ENCODE data around the gene ALDH3B2.
"Not testable (repeated sequence)": the region's sequence is repeated elsewhere in the genome, so short reads cannot be mapped to it uniquely, and the experiment has no call there.

The ALDH3B2 gene

DNA sequence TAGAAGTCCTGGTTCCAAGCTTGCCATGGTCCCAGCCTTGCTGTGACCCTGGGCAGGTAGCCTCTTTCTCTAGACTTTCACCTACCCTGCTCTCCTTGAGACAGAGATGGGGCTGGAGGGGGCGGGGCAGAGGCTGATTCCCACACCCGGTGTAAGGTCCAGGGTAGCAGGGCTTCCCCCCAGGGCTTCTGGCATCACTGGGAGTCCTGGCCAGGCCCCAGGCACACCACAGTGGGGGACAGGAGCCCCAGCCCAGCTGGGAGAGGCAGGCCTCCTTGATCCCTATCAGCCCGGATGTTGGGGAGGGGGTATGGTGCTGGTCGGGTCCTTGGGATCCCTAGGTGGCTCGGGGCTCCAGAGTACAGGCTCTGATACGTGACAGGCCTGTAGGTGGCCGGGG, 43.0 kb downstream of the ALDH3B2 start:
- DNase-seq (ENCODE audit: low read depth in 1 of 2, low spot score in 1 of 2) = no peak

DNA sequence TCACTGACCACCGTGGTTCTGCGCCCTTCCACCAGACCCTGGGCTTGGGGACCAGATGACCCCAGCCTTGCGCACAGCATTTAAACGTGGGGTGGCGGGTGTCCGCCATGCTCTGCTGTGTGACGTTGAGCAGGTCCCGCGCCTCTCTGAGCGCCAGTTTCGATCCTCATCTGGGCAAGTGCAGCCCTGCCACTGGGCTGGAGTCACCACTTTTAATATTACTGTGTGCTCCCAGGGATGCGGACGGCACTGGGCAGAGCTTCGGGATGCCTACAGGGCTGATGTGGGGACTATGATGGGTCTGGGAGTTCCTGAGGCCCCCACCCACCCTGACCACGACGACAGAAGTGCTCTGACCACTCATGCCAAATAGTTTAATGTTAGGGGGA, 43.5 kb downstream of the ALDH3B2 start:
- no peak for DNase-seq (ENCODE audit: low read depth in 1 of 2, low spot score in 1 of 2)

DNA sequence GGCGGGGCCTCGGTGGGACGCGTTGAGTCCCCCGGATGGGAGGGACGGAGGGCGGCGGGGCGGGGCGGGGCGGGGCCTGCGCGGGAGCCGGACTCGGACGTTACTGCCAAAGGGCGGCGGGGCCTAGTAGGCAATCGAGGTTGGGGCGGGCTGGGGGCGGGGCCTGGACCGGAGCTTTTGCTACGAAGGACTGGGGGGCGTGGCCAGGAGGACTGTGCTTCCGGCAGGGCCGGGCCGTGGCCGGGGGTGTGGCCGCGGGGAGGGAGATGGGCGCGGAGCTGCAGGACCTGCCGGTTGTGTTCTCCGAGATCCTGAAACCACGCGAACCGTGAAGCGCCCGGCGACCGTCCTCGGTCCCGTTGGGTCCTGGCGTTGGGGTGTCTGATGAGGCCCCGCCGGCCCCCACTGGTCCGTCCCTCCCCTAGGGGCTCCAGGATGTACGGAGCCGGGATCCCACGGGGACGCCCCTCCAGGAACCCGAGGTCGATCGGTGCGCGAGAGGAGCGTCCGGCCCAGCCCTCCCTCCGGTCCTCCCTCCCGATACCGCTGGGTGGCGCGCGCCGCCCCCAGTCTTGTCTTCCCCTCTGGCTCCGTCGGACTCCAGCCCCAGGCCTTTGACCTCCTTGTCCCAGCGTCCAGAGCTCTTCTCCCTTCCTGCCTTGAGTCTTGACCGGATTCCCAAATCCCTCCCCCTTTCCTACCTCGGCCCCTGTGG, 44.0 kb downstream of the ALDH3B2 start:
- peak in 1 of 2 donors; percentile 85 for DNase-seq (ENCODE audit: low read depth in 1 of 2, low spot score in 1 of 2)

DNA sequence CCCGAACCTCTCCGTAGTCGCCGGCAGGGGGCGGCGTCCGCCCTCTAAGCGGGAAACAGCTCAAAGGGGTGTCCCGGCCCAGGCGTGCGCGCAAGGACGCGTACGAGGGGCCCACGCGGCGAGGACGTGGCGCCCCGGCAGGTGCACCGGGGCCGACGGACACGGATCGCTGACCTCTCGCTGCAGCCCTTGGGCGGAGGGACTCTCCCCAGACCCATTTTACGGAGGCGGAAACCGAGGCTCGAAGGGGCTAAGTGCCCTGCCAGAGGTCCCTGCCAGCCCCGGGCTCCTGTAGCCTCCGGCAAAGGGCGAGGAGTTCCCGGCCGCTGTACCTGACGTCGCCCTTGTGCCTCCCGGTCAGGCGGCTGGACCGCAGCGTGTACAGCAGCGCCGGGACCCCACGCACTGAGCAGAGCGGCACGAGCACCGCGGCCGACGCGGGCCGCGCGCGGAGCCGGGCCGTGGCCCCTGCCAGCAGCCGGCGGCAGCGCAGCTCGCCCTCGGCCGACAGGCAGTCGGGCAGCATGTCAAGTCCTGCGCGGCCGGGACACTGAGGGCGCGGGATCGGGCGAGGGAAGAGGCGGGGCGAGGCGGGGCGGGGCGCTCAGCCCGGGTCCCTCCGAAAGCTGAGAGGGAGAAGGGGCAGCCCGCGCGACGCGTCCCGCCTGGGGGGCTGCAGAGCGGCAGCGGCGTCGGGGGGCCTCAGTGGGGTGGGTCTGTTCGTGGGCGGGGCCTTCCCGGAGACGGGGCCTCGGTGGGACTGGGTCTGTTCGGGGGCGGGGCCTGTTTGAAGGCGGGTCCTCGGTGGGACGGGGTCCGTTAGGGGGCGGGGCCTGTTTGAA, 44.8 kb downstream of the ALDH3B2 start, which contains the start of gene NUDT8:
TSS of gene NUDT8 (minus strand) at position 552 of the 842 bp plus-strand sequence. CDS start at position 526, 26 bp downstream.
- peak; percentile 76 to 96 for DNase-seq (ENCODE audit: low read depth in 1 of 2, low spot score in 1 of 2)

DNA sequence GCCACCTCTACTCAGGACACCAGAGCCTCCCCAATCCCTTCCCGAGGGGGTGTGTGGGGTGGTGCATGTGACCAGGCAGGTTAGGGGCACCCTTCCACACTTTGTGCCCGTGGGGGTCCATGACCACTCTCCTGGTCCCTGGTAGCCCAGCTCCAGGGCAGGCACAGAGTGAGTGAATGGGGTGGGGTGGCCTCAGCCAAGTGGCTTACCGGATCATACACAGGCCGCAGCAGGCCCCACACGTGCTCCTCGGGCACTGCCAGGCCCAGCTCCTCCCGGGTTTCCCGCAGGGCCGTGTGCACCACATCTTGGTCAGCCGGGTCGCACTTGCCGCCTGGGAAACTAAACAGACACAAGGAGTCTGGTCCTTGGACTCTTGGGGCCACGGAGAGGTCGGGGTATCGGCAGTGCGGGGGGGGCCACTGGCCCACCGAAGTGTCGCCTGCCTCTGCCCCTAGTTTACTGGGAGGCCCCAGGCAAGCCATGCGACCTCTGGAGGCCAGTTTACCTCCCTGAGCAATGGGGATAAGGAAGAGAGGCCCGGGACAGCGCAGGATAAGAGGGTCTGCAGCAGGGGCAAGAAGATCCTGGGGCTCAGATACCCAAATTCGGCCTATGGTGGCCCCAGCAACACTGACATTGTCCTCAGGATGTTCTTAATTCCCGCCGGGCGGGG, 45.6 kb downstream of the ALDH3B2 start:
- DNase-seq (ENCODE audit: low read depth in 1 of 2, low spot score in 1 of 2) = no peak

DNA sequence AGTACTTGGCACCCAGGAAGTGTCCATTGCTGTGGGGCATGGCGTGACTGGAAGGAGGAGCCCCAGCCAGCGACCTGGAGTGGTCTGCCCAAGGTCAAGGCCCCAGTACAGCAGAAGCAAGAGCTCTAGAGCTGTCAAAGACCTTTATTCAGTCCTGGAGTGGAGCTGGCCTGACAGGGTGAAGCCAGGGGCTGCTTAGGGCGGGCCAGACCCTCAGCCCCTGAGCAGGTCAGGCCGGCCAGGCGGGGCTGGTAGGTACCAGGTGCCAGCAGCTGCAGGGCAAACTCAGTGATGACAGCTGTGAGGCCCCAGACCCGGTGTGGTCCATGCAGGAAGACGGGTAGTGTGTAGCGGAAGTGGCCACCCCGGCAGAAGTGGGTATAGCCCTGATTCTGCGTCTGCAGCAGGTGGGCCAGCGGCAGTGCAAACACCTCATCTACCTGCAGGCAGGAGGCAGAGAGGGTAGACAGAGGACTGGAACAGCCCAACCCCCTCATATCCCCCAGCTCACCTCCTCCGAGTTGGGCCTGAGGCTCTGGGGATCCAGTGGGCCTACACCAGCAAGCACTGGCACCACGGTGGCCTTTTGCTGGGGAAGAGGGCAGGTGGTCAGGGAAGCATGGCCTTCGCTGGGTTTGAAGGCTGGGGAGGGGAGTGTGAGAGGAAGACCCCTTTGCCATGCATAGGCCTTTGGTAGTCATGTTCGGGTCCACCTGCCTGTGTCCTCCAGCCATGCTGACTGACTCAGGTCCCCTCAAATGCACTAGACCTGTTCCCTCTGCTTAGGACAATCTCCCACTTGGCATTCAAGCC, 46.4 kb downstream of the ALDH3B2 start:
- DNase-seq (ENCODE audit: low read depth in 1 of 2, low spot score in 1 of 2) = no peak

DNA sequence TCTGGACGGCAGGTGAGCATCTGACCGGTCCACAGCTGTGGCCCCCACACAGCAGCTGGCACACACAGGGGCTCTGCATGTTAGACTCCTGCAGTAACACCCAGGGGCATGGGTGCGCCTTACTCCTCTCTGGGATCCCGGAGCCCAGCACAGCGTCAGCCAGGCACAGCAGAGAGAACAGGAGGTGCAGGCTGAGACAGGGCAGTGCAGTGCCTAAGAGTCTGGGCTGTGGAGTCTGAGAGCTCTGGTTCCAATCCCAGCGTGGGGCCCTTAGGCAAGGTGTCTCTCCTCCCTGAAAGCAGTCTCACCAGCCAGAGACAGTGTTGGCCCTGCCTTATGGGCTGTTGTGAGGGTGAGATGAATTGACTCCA, 47.0 kb downstream of the ALDH3B2 start:
- no peak for DNase-seq (ENCODE audit: low read depth in 1 of 2, low spot score in 1 of 2)

DNA sequence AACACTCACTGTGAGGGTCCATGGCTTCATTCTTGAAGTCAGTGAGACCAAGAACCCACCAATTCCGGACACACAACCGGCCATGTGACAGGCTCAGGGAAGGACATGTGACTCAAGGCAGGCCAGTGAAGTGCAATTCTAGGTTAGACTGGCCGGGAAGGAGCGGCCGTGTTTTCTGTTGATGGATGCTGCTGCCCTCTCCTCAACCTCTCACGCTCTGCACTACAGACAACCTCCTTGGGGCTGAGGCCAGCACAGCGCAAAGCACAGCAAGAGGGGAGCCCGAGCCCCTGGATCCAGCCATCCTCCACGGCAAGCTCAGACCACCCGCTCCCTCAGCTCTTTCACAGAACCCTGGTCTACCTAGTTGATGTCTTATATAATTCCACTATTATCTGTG, 47.5 kb downstream of the ALDH3B2 start:
- no peak for DNase-seq (ENCODE audit: low read depth in 1 of 2, low spot score in 1 of 2)

DNA sequence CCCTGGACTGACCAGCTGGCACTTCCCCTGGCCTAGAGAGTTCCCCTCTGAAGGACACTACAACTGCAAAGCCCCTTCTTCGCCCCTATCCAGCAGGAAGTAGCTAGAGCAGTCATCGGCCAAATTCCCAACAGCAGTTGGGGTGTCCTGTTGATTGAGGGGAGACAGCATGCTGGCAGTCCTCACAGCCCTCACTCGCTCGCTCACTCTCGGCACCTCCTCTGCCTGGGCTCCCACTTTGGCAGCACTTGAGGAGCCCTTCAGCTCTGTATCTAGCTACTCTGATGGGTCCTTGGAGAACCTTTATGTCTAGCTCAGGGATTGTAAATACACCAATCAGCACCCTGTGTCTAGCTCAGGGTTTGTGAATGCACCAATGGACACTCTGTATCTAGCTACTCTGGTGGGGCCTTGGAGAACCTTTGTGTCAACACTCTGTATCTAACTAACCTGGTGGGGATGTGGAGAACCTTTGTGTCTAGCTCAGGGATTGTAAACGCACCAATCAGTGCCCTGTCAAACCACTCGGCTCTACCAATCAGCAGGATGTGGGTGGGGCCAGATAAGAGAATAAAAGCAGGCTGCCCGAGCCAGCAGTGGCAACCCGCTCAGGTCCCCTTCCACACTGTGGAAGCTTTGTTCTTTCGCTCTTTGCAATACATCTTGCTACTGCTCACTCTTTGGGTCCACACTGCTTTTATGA, 48.1 kb downstream of the ALDH3B2 start:
- not testable (repeated sequence) for DNase-seq (ENCODE audit: low read depth in 1 of 2, low spot score in 1 of 2)

DNA sequence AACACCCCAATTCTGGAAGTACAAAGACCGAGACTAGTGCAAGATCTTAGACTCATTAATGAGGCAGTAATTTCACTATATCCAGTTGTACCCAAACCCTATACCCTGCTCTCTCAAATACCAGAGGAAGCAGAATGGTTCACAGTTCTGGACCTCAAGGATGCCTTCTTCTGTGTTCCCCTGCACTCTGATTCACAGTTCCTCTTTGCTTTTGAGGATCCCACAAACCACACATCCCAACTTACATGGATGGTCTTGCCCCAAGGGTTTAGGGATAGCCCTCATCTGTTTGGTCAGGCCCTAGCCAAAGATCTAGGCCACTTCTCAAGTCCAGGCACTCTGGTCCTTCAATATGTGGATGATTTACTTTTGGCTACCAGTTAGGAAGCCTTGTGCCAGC, 50.6 kb downstream of the ALDH3B2 start:
- not testable (repeated sequence) for DNase-seq (ENCODE audit: low read depth in 1 of 2, low spot score in 1 of 2)

DNA sequence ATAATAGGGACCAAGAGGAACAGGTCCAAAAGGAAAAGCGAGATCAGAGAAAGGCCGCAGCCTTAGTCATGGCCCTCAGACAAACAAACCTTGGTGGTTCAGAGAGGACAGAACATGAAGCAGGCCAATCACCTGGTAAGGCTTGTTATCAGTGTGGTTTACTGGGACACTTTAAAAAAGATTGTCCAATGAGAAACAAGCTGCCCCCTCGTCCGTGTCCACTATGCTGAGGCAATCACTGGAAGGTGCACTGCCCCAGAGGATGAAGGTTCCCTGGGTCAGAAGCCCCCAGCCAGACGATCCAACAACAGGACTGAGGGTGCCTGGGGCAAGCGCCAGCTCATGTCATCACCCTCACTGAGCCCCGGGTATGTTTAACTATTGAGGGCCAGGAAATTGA, 51.5 kb downstream of the ALDH3B2 start:
- not testable (repeated sequence) for DNase-seq (ENCODE audit: low read depth in 1 of 2, low spot score in 1 of 2)

DNA sequence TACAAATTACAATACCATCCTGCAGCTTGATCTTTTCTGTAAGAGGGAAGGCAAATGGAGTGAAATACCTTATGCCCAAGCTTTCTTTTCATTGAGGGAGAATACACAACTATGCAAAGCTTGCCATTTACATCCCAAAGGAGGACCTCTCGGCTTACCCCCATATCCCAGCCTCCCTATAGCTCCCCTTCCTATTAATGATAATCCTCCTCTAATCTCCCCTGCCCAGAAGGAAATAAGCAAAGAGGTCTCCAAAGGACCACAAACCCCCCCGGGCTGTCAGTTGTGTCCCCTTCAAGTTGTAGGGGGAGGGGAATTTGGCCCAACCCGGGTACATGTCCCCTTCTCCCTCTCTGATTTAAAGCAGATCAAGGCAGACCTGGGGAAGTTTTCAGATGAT, 52.5 kb downstream of the ALDH3B2 start:
- DNase-seq (ENCODE audit: low read depth in 1 of 2, low spot score in 1 of 2) = not testable (repeated sequence)

DNA sequence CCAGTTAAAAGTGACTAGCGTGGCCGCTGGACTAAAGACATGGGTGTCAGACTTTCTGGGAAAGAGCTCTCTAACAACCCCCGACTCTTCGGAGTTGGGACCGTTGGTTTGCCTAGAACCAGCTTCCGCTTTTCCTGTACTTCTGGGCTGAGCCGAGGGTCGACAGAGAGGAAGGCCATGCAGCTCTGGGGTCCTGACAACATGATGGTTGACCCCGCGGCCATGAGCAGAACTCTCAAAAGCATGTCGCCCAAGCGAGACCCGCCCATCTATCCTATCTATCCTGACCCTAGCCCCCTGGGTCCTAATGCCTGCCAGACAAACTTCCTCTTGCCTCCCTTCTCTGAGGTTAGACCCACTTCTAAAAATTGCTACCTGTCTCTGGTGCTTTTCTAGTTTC, 53.8 kb downstream of the ALDH3B2 start:
- DNase-seq (ENCODE audit: low read depth in 1 of 2, low spot score in 1 of 2) = not testable (repeated sequence)

DNA sequence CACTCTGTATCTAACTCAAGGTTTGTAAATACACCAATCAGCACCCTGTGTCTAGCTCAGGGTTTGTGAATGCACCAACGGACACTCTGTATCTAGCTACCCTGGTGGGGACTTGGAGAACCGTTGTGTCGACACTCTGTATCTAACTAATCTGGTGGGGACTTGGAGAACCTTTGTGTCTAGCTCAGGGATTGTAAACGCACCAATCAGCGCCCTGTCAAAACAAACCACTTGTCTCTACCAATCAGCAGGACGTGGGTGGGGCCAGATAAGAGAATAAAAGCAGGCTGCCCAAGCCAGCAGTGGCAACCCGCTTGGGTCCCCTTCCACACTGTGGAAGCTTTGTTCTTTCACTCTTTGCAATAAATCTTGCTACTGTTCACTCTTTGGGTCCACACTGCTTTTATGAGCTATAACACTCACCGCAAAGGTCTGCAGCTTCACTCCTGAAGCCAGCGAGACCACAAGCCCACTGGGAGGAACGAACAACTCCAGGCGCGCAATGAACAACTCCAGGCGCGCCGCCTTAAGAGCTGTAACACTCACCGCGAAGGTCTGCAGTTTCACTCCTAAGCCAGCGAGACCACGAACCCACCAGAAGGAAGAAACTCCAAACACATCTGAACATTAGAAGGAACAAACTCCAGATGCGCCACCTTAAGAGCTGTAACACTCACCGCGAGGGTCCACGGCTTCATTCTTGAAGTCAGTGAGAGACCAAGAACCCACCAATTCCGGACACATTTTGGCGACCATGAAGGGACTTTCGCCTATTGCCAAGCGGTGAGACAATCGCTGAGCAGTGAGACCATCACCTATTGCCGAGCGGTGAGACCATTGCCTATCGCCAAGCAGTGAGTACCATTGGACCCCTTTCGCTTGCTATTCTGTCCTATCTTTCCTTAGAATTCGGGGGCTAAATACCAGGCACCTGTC, 54.5 kb downstream of the ALDH3B2 start:
- DNase-seq (ENCODE audit: low read depth in 1 of 2, low spot score in 1 of 2) = not testable (repeated sequence)

DNA sequence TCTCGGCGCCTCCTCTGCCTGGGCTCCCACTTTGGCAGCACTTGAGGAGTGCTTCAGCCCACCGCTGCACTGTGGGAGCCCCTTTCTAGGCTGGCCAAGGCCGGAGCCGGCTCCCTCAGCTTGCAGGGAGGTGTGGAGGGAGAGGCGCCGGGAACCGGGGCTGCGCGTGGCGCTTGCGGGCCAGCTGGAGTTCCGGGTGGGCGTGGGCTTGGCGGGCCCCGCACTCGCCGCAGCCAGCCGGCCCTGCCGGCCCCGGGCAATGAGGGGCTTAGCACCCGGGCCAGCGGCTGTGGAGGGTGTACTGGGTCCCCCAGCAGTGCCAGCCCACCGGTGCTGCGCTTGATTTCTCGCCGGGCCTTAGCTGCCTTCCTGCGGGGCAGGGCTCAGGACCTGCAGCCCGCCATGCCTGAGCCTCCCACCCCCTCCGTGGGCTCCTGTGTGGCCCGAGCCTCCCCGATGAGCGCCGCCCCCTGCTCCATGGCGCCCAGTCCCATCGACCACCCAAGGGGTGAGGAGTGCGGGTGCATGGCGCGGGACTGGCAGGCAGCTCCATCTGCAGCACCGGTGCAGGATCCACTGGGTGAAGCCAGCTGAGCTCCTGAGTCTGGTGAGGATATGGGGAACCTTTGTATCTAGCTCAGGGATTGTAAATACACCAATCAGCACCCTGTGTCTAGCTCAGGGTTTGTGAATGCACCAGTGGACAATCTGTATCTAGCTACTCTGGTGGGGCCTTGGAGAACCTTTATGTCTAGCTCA, 55.3 kb downstream of the ALDH3B2 start:
- DNase-seq (ENCODE audit: low read depth in 1 of 2, low spot score in 1 of 2) = not testable (repeated sequence)

DNA sequence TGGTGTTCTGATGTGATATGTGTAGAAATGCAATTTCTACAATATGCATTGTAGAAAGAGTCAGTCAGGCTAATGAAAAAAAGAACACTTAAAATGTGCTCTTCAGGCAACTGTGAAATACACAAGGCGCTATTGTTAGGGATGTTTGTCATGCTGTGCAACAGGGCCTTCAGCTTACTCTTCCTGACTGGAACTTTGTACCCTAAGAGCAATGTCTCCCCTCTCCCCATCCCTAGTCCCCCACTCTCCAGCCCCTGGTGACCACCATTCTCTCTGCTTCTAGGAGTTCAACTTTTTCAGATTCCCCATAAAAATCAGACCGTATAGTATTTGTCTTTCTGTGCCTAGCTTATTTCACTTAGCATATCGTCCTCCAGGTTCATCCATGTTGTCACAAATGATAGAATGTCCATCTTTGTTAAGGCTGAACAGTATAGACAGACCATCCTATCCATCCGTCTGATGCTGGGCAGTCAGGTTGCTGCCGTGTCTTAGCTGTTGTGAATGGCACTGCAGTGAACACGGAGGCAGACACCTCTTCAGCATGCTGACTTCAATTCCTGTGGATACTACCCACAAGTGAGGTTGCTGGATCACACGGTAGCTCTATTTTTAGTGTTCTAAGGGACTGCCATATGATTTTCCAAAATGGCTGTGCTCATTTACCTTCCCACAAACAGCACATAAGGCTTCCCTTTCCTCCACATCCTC, 57.0 kb downstream of the ALDH3B2 start:
- DNase-seq (ENCODE audit: low read depth in 1 of 2, low spot score in 1 of 2) = no peak

DNA sequence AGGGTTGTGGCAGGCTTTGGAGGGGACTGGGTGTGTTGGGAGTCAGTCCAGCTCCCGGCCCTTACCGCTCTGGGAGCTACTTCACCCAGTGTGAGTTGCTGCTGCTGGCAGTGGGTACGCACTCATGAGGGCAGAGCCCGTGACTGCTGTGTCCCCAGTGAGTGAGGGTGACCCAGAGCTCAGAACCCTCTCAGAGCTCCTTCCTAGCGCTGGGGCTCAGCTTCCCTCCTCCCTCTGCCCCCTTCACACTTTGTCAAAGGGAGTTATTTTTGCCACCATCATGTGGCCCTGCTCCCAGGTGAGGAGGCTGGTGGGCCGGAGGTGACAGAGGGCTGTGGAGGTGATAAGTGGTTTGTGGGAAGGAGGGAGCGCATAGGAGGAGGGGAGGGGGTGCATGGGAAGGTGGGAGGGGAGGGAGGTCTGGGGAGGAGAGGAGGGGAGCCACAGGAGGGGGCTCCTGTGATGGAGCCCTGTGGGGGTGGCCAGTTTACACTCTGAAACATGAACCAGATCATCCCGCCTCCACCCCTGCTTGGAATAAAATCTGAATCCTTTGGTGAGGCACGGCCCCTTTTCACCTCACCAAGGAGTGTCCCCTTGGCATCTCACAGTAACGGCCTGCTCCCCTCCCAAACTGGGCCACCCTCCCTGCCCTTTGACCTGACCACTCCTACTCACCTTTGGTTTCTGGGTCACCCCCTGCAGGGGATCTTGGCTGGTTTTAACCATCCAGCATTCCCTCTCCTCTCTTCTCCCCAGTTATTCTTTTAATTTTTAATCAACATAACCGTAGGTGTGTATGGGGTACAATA, 57.8 kb downstream of the ALDH3B2 start:
- DNase-seq (ENCODE audit: low read depth in 1 of 2, low spot score in 1 of 2) = no peak
